Colonic mucosa (tissue), 4 donors: Measurements from ENCODE around the gene DLX1. TPM values are rescaled to one million over a fixed set of nuclear protein-coding genes. Genes with fewer than 3 reads are reported as not detected.

Experiments
- DNase-seq: peaks from one replicate; pipeline ENCODE4 v3.0.0-alpha.2; 2020
- H3K27ac ChIP-seq: fragments of 200-600 bp; one replicate; pipeline ENCODE4 v1.8.0; 2021
- H3K27me3 ChIP-seq: fragments of 200-600 bp; one replicate; pipeline ENCODE4 v1.8.0; 2021
- H3K36me3 ChIP-seq: fragments of 200-600 bp; one replicate; pipeline ENCODE4 v1.8.0; 2021
- H3K4me1 ChIP-seq: fragments of 200-600 bp; one replicate; pipeline ENCODE4 v1.8.0; 2021; ENCODE audit warnings: mild to moderate bottlenecking
- H3K4me3 ChIP-seq: fragments of 200-600 bp; one replicate; pipeline ENCODE4 v1.8.0; 2021
- H3K9ac ChIP-seq, 2 donors: one replicate each; pipeline ENCODE4 v1.7.0; 2013; ENCODE audit warnings: control low read depth in 2 of 2, low read depth in 2 of 2, low read length in 2 of 2
- H3K9me3 ChIP-seq: fragments of 200-600 bp; one replicate; pipeline ENCODE4 v1.8.0; 2021
- CTCF ChIP-seq: fragments of 200-600 bp; IDR thresholded peaks from one replicate; pipeline ENCODE4 v1.8.0; 2022; ENCODE audit warnings: antibody characterized with exemption, mild to moderate bottlenecking
- intact Hi-C: fragments of 100-400 bp; cut with DNase I; formaldehyde crosslinking; loops from one replicate; pipeline ENCODE4 v1.14.1; 2022
- total RNA-seq, 2 donors: library from RNA; stranded (reverse); fragmentation: NEBNext Ultra II Directional in 1 of 2; extraction: Animal tissue kit (Norgen Biotek cat#: 25700) in 1 of 2; gene quantifications; one replicate each; pipeline ENCODE4 v1.2.1, GENCODE V29; 2021
- donor health status: healthy.
- donor health status: DM: no; HTN: no; CAD: no.
- donor health status: DM: no; HTN: no; CAD: no.

Gene DLX1
- under 1 TPM in 1 of 2 donors, not detected in 1; 0.19 TPM for total RNA-seq

GRCh38 chr2:172085460-172086159, at the start of gene DLX1:
TSS of gene DLX1 (plus strand) at chr2:172085507. CDS start at chr2:172085678, 171 bp downstream.
- Histone ChIP-seq H3K9me3 (no peaks in the 10 kb centered on the region), H3K9ac (peak within 1 kb of the TSS in 1 of 2 donors; percentile 34), H3K27ac (no peak within 1 kb of the TSS), H3K27me3 (peaks cover 100% of the 10 kb centered on the region), H3K4me3 (peak within 1 kb of the TSS; percentile 44), H3K4me1 (peaks cover 24% of the 10 kb centered on the region), H3K36me3 (no peaks in the 10 kb centered on the region)
- intact Hi-C loops, result no loop called here
- no peak for TF ChIP-seq CTCF
- peak; percentile 19 for DNase-seq

GRCh38 chr2:172038121-172038520, 47.2 kb upstream of the DLX1 start:
- H3K4me1 ChIP-seq, result no peaks in the 10 kb centered on the region
- H3K27me3 ChIP-seq, result no peaks in the 10 kb centered on the region
- no peaks in the 10 kb centered on the region for H3K36me3 ChIP-seq
- intact Hi-C loops, result no loop called here
- no peaks in the 10 kb centered on the region for H3K9me3 ChIP-seq
- no peak overlapping the region for H3K9ac ChIP-seq
- no peak for DNase-seq
- TF ChIP-seq CTCF, result no peak
- H3K4me3 ChIP-seq, result no peak overlapping the region
- no peak overlapping the region for H3K27ac ChIP-seq

- H3K9ac ChIP-seq, result no peak overlapping the region
- no peak for TF ChIP-seq CTCF
- H3K4me1 ChIP-seq, result no peaks in the 10 kb centered on the region
- H3K4me3 ChIP-seq, result no peak overlapping the region
- no peaks in the 10 kb centered on the region for H3K36me3 ChIP-seq
- no peak overlapping the region for H3K27ac ChIP-seq
- no peaks in the 10 kb centered on the region for H3K9me3 ChIP-seq
- no peak for DNase-seq
- H3K27me3 ChIP-seq, result no peaks in the 10 kb centered on the region
- intact Hi-C loops, result no loop called here
Measured at GRCh38 chr2:172038604-172039003, 46.7 kb upstream of the DLX1 start.

- H3K27ac ChIP-seq, result no peak overlapping the region
- no peak overlapping the region for H3K4me3 ChIP-seq
- TF ChIP-seq CTCF, result no peak
- no peaks in the 10 kb centered on the region for H3K27me3 ChIP-seq
- no peak for DNase-seq
- H3K9ac ChIP-seq, result no peak overlapping the region
- H3K9me3 ChIP-seq, result no peaks in the 10 kb centered on the region
- intact Hi-C loops, result no loop called here
- no peaks in the 10 kb centered on the region for H3K4me1 ChIP-seq
- no peaks in the 10 kb centered on the region for H3K36me3 ChIP-seq
Measured at GRCh38 chr2:172039011-172039704, 46.1 kb upstream of the DLX1 start.

GRCh38 chr2:172040311-172040710, 45.0 kb upstream of the DLX1 start:
- no peak for DNase-seq
- no peaks in the 10 kb centered on the region for H3K4me1 ChIP-seq
- H3K27me3 ChIP-seq, result no peaks in the 10 kb centered on the region
- no peaks in the 10 kb centered on the region for H3K36me3 ChIP-seq
- no peak for TF ChIP-seq CTCF
- no peaks in the 10 kb centered on the region for H3K9me3 ChIP-seq
- no peak overlapping the region for H3K9ac ChIP-seq
- intact Hi-C loops, result no loop called here
- no peak overlapping the region for H3K27ac ChIP-seq
- no peak overlapping the region for H3K4me3 ChIP-seq
